ENCODE measurements around the gene SMIM1.

Gene SMIM1

GRCh38 chr1:3730543-3731247 is 41.9 kb upstream of the SMIM1 start:
- H3K36me3 ChIP-seq (replicated peaks; ENCODE audit: low read depth, low read length): no peaks in the 10 kb centered on the region
- TF ChIP-seq EZH2phosphoT487 (IDR thresholded peaks at IDR 0.05; ENCODE audit: low read depth): no peak
- no peak for TF ChIP-seq CTCF (IDR thresholded peaks at IDR 0.05; ENCODE audit: low read depth, low read length)

GRCh38 chr1:3731583-3732433 is 40.7 kb upstream of the SMIM1 start:
- no peak overlapping the region for H3K27ac ChIP-seq (ENCODE audit: low read length)

More at GRCh38 chr1:3730543-3731247, 41.9 kb upstream of the SMIM1 start:
- Histone ChIP-seq H3K27me3 (ENCODE audit: low read depth, low read length) (no peaks in the 10 kb centered on the region), H3K4me2 (ENCODE audit: low read length) (no peak overlapping the region), H3K27ac (ENCODE audit: low read length) (no peak overlapping the region), H3K4me1 (ENCODE audit: low read length) (peaks cover 8% of the 10 kb centered on the region), H2AFZ (ENCODE audit: low read depth, low read length) (no peak overlapping the region), H3K79me2 (ENCODE audit: low read length) (no peaks in the 10 kb centered on the region), H3K9ac (ENCODE audit: low read length) (no peak overlapping the region), H4K20me1 (ENCODE audit: insufficient read depth, low read length) (no peaks in the 10 kb centered on the region), H3K9me3 (ENCODE audit: insufficient read depth, low read length) (no peaks in the 10 kb centered on the region), H3K4me3 (ENCODE audit: low read length) (no peak overlapping the region)

GRCh38 chr1:3732434-3733093 is 40.0 kb upstream of the SMIM1 start:
- Histone ChIP-seq H3K4me3 (ENCODE audit: low read length) (no peak overlapping the region), H3K4me2 (ENCODE audit: low read length) (no peak overlapping the region), H3K79me2 (ENCODE audit: low read length) (no peaks in the 10 kb centered on the region), H4K20me1 (ENCODE audit: insufficient read depth, low read length) (no peaks in the 10 kb centered on the region), H3K27ac (ENCODE audit: low read length) (no peak overlapping the region), H3K36me3 (replicated peaks; ENCODE audit: low read depth, low read length) (no peaks in the 10 kb centered on the region), H3K9ac (ENCODE audit: low read length) (no peak overlapping the region), H3K9me3 (ENCODE audit: insufficient read depth, low read length) (no peaks in the 10 kb centered on the region), H2AFZ (ENCODE audit: low read depth, low read length) (no peak overlapping the region), H3K4me1 (ENCODE audit: low read length) (peaks cover 8% of the 10 kb centered on the region), H3K27me3 (ENCODE audit: low read depth, low read length) (no peaks in the 10 kb centered on the region)
- TF ChIP-seq EZH2phosphoT487 (IDR thresholded peaks at IDR 0.05; ENCODE audit: low read depth) (no peak), CTCF (IDR thresholded peaks at IDR 0.05; ENCODE audit: low read depth, low read length) (no peak)

More at GRCh38 chr1:3731583-3732433, 40.7 kb upstream of the SMIM1 start:
- H3K27me3 ChIP-seq (ENCODE audit: low read depth, low read length): no peaks in the 10 kb centered on the region
- H3K9ac ChIP-seq (ENCODE audit: low read length): no peak overlapping the region
- no peaks in the 10 kb centered on the region for H3K36me3 ChIP-seq (replicated peaks; ENCODE audit: low read depth, low read length)
- no peak for TF ChIP-seq CTCF (IDR thresholded peaks at IDR 0.05; ENCODE audit: low read depth, low read length)
- no peak for TF ChIP-seq EZH2phosphoT487 (IDR thresholded peaks at IDR 0.05; ENCODE audit: low read depth)
- H2AFZ ChIP-seq (ENCODE audit: low read depth, low read length): no peak overlapping the region
- H3K4me3 ChIP-seq (ENCODE audit: low read length): no peak overlapping the region
- no peaks in the 10 kb centered on the region for H3K79me2 ChIP-seq (ENCODE audit: low read length)
- H3K9me3 ChIP-seq (ENCODE audit: insufficient read depth, low read length): no peaks in the 10 kb centered on the region
- no peaks in the 10 kb centered on the region for H4K20me1 ChIP-seq (ENCODE audit: insufficient read depth, low read length)
- peaks cover 8% of the 10 kb centered on the region for H3K4me1 ChIP-seq (ENCODE audit: low read length)
- H3K4me2 ChIP-seq (ENCODE audit: low read length): no peak overlapping the region

All from OCI-LY3 (cell line).